ENCODE data around the gene TOLLIP. TPM values are rescaled to one million over a fixed set of nuclear protein-coding genes. Genes with fewer than 3 reads are reported as not detected.

Gene TOLLIP
- total and polyA plus RNA-seq, 2 of the 4 experiments (the other 2 are of a cell fraction): 19.7 to 42.9 TPM

DNA sequence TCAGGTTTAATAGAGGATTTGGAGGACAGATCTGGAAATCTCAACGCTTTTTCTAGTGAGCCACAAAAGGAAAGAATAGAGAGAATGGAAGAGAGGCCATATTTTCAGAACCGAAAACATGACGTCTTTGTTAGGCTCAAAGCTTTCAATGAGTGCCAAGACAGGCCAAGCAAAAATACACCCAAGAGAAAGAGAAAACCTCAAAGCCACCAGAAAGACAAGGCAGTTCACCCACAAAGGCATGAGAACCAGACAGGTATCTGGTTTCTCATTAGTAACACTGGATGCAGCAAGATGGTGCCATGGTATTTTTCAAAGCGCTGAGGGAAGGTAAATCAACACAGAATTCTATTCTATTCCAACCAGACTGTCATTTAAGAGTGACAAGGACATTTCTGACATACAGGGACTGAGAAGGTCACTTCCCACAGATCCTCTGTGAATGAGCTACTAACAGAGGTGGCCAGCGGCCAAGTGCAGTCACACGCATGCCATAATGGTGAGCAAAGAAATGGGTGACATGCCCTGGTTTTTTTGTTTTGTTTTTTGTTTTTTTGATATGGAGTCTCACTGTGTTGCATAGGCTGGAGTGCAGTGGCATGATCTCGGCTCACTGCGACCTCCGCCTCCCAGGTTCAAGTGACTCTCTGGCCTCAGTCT is 41.9 kb downstream of the TOLLIP start:
- TF ChIP-seq MAZ (IDR thresholded peaks at IDR 0.05; ENCODE audit: borderline replicate concordance, low read depth, low read length) (no peak), MAFK (IDR thresholded peaks at IDR 0.05; ENCODE audit: low read depth, low read length) (no peak), RAD21 (IDR thresholded peaks at IDR 0.05; ENCODE audit: low read length) (no peak), RCOR1 (IDR thresholded peaks at IDR 0.05; ENCODE audit: insufficient replicate concordance, low read length) (no peak), MXI1 (IDR thresholded peaks at IDR 0.05; ENCODE audit: borderline replicate concordance, low read depth, low read length) (no peak), NFE2L2 (IDR thresholded peaks at IDR 0.05; ENCODE audit: low read depth, low read length) (no peak), SMC3 (IDR thresholded peaks at IDR 0.05; ENCODE audit: low read depth, low read length) (no peak), BHLHE40 (IDR thresholded peaks at IDR 0.05; ENCODE audit: low read depth, low read length) (no peak), CHD1 (IDR thresholded peaks at IDR 0.05; ENCODE audit: low read depth, low read length) (no peak), CEBPB (IDR thresholded peaks at IDR 0.05; ENCODE audit: low read depth, low read length) (no peak), POLR2A (IDR thresholded peaks at IDR 0.05; ENCODE audit: low read depth, low read length) (no peak), FOS (IDR thresholded peaks at IDR 0.05; ENCODE audit: low read depth, low read length) (no peak), RFX5 (IDR thresholded peaks at IDR 0.05; ENCODE audit: low read depth, low read length) (no peak)
- TF ChIP-seq, protein P1, sequence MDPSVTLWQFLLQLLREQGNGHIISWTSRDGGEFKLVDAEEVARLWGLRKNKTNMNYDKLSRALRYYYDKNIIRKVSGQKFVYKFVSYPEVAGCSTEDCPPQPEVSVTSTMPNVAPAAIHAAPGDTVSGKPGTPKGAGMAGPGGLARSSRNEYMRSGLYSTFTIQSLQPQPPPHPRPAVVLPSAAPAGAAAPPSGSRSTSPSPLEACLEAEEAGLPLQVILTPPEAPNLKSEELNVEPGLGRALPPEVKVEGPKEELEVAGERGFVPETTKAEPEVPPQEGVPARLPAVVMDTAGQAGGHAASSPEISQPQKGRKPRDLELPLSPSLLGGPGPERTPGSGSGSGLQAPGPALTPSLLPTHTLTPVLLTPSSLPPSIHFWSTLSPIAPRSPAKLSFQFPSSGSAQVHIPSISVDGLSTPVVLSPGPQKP (IDR thresholded peaks at IDR 0.05; ENCODE audit: borderline replicate concordance, low read depth, low read length): no peak
- TF ChIP-seq, protein P2, sequence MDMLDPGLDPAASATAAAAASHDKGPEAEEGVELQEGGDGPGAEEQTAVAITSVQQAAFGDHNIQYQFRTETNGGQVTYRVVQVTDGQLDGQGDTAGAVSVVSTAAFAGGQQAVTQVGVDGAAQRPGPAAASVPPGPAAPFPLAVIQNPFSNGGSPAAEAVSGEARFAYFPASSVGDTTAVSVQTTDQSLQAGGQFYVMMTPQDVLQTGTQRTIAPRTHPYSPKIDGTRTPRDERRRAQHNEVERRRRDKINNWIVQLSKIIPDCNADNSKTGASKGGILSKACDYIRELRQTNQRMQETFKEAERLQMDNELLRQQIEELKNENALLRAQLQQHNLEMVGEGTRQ (IDR thresholded peaks at IDR 0.05; ENCODE audit: low read depth, low read length): no peak
- TF ChIP-seq, protein P3, sequence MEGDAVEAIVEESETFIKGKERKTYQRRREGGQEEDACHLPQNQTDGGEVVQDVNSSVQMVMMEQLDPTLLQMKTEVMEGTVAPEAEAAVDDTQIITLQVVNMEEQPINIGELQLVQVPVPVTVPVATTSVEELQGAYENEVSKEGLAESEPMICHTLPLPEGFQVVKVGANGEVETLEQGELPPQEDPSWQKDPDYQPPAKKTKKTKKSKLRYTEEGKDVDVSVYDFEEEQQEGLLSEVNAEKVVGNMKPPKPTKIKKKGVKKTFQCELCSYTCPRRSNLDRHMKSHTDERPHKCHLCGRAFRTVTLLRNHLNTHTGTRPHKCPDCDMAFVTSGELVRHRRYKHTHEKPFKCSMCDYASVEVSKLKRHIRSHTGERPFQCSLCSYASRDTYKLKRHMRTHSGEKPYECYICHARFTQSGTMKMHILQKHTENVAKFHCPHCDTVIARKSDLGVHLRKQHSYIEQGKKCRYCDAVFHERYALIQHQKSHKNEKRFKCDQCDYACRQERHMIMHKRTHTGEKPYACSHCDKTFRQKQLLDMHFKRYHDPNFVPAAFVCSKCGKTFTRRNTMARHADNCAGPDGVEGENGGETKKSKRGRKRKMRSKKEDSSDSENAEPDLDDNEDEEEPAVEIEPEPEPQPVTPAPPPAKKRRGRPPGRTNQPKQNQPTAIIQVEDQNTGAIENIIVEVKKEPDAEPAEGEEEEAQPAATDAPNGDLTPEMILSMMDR (conservative IDR thresholded peaks at IDR 0.05; ENCODE audit: low read depth, low read length): no peak
- Histone ChIP-seq H3K27ac (ENCODE audit: insufficient read depth, low read length) (no peak overlapping the region), H3K4me2 (ENCODE audit: low read depth, low read length) (no peak overlapping the region), H3K27me3 (ENCODE audit: control insufficient read depth, insufficient read depth, low read length) (no peaks in the 10 kb centered on the region), H4K8ac (ENCODE audit: low read depth in 2 of 2, low read length in 2 of 2) (no peak overlapping the region), H4K5ac (ENCODE audit: low read depth, low read length) (no peak overlapping the region), H4K20me1 (ENCODE audit: insufficient read depth, low read length) (no peaks in the 10 kb centered on the region), H2BK5ac (ENCODE audit: low read depth, low read length, poor library complexity, severe bottlenecking) (no peak overlapping the region), H2BK120ac (ENCODE audit: low read depth, low read length) (no peak overlapping the region), H3K9ac (ENCODE audit: low read depth, low read length) (no peak overlapping the region), H3K18ac (ENCODE audit: low read depth, low read length) (no peak overlapping the region), H2AFZ (replicated peaks; ENCODE audit: low read length, poor library complexity) (no peak overlapping the region), H4K91ac (ENCODE audit: insufficient read depth, low read depth, low read length) (no peak overlapping the region), H3K23ac (ENCODE audit: low read depth, low read length) (no peak overlapping the region), H3K14ac (replicated peaks; ENCODE audit: low read depth, low read length) (no peak overlapping the region), H2BK20ac (ENCODE audit: low read depth, low read length) (no peak overlapping the region), H2AK5ac (ENCODE audit: low read depth, low read length) (no peak overlapping the region), H3K9me3 (ENCODE audit: control insufficient read depth, insufficient read depth, low read length) (no peaks in the 10 kb centered on the region), H3K36me3 (ENCODE audit: control insufficient read depth, insufficient read depth, low read length) (no peaks in the 10 kb centered on the region), H3K4me3 (ENCODE audit: insufficient read depth, low read depth, low read length) (no peak overlapping the region), H3K9me1 (ENCODE audit: insufficient read depth, low read length) (peaks cover 5% of the 10 kb centered on the region; the same call in 1 of the 2 replicates), H3K4me1 (ENCODE audit: control insufficient read depth, insufficient read depth, low read length) (peaks cover 6% of the 10 kb centered on the region; the same call in 1 of the 2 replicates), H3K4ac (ENCODE audit: low read depth, low read length) (no peak overlapping the region), H3K79me1 (ENCODE audit: low read depth in 1 of 2, low read length in 2 of 2) (no peaks in the 10 kb centered on the region), H2BK15ac (ENCODE audit: low read depth, low read length) (no peak overlapping the region), H3K56ac (ENCODE audit: extremely low read depth, insufficient read depth, low read length) (no peak overlapping the region), H2AK9ac (replicated peaks; ENCODE audit: low read depth, low read length, poor library complexity) (no peak overlapping the region)
- intact Hi-C loops (cut with micrococcal nuclease) (no loop called here), in situ Hi-C loops (cut with MboI; ENCODE audit: low sequenced_read_pairs) (no loop called here), dilution Hi-C loops (cut with HindIII; ENCODE audit: low sequenced_read_pairs, unreplicated experiment) (no loop called here)
- no peak for ATAC-seq (ENCODE audit: low read depth)
- DNase-seq: no peak
- BruUV-seq (replicated peaks): no TSS peak
- 94% methylated on average over 3 of the region's 9 CpGs; no CpG with 5 or more reads in 1 of the 2 experiments for WGBS, 2 experiments (ENCODE audit: extremely low coverage in 2 of 2, insufficient read length in 1 of 2)
- CTCF ChIA-PET: interaction anchor here (0.6 kb wide), 1 partner anchor 307 kb away, joined by 6 read pairs; no protein-coding TSS in a partner anchor
- POLR2A ChIA-PET (ENCODE audit: unreplicated experiment): no interaction called here

Measured in IMR-90 (cell line).